ENCODE data around the gene PGPEP1. TPM values are rescaled to one million over a fixed set of nuclear protein-coding genes. Genes with fewer than 3 reads are reported as not detected.
"Not testable (repeated sequence)": the region's sequence is repeated elsewhere in the genome, so short reads cannot be mapped to it uniquely, and the experiment has no call there.

The PGPEP1 gene
- total RNA-seq, 6 experiments from 2014 or later, result 33.0 to 55.5 (median 40.7) TPM

DNA sequence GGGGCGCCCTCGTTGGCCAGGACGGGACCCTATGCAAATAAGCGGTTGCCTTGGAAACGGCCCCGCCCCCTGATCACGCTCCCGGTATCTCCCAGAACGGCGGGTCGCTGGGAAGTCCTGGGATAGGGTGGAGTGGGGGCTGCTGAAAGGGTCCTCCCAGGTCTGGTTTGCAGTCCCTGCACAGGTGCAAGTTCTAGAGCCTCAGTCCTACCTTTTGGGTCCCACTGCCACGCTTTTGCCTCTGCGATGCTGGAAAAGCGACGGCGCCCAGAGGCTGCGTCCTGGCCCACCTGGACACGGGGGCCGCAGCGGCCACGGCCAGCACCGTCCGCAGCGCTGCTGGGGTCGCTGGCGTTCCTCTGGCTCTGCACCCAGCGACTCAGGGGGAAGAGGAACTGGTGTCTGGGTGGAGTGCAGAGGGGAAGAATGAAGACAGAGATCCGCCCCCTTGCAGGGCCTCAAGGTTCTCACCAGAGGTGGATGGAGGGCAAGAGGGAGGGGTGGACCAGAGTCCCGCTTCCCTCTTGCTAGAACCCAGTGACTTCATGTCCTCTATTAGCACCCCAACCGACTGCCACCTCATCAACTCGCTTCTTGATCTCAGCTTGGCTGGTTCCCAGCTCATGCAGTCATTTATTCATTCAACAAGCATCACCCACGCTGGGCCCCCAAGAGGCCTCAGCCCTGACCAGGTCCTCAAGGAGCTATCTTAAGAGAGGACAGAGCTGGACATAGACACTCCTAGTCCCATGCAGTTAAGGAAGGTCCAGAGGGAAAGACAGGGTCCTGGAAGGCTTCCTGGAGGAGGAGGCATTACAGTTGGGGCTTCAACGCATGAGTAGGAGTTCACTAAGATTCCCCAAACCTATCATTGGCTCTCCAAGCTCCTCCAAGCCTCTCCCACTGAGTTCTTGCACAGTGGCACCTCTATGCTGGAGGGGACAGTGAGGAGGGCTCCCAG lies 57.1 kb downstream of the PGPEP1 start, which contains the start of gene LRRC25:
Gene LRRC25 (minus strand): TSS at position 381 of the 961 bp plus-strand sequence. CDS start 659 bp downstream, outside the sequence.
- Histone ChIP-seq H3K27me3 (no peaks in the 10 kb centered on the region), H3K4me1 (peaks cover 0 to 49% (median 9%) of the 10 kb centered on the region in 4 donors), H3K4me3 (peak within 1 kb of the TSS; percentile 10 to 38 (median 30)), H3K9me3 (no peaks in the 10 kb centered on the region), H3K36me3 (no peaks in the 10 kb centered on the region), H3K27ac (peak within 1 kb of the TSS; percentile 27 to 79 (median 45))
- intact Hi-C loops (cut with DNase I), result no loop called here
- peak; percentile 64 for TF ChIP-seq POLR2A (IDR thresholded peaks at IDR 0.05)
- TF ChIP-seq, protein P1, sequence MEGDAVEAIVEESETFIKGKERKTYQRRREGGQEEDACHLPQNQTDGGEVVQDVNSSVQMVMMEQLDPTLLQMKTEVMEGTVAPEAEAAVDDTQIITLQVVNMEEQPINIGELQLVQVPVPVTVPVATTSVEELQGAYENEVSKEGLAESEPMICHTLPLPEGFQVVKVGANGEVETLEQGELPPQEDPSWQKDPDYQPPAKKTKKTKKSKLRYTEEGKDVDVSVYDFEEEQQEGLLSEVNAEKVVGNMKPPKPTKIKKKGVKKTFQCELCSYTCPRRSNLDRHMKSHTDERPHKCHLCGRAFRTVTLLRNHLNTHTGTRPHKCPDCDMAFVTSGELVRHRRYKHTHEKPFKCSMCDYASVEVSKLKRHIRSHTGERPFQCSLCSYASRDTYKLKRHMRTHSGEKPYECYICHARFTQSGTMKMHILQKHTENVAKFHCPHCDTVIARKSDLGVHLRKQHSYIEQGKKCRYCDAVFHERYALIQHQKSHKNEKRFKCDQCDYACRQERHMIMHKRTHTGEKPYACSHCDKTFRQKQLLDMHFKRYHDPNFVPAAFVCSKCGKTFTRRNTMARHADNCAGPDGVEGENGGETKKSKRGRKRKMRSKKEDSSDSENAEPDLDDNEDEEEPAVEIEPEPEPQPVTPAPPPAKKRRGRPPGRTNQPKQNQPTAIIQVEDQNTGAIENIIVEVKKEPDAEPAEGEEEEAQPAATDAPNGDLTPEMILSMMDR (IDR thresholded peaks at IDR 0.05), result no peak
- WGBS (ENCODE audit: insufficient coverage, low coverage, low lambda C conversion rate, missing lambda C conversion rate), result 33% methylated on average over 10 of the region's 33 CpGs
- peak; percentile 55 to 74 (median 63) for DNase-seq
- ATAC-seq, result peak; percentile 24 to 44 (median 32)

DNA sequence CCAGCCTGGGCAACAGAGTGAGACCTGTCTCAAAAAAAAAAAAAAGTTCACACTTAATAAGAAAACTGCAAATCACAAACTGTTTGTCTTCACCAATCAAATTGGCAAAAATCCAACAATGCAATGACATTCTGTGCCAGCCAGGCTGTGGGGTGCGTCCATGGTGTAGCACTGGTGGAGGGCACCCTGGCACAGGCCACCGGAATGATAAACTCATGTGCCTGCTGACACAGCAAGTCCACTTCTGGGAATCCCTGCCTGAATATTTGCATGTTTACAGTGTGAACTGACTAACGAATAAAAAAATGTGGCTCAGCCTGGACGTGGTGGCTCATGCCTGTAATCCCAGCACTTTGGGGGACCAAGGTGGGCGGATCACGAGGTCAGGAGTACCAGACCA lies 58.6 kb downstream of the PGPEP1 start:
- ATAC-seq (peak; percentile 60 to 79 (median 74)), DNase-seq (peak; percentile 83 to 91 (median 90))
- Histone ChIP-seq H3K27me3 (no peaks in the 10 kb centered on the region), H3K4me3 (no peak overlapping the region), H3K9me3 (no peaks in the 10 kb centered on the region), H3K36me3 (no peaks in the 10 kb centered on the region), H3K27ac (peak overlapping the region; percentile 6 to 79 (median 59)), H3K4me1 (peaks cover 0 to 54% (median 13%) of the 10 kb centered on the region in 4 donors)
- intact Hi-C loops (cut with DNase I), result no loop called here
- TF ChIP-seq, protein P1 (IDR thresholded peaks at IDR 0.05), result no peak
- TF ChIP-seq POLR2A (IDR thresholded peaks at IDR 0.05), result no peak
- WGBS (ENCODE audit: insufficient coverage, low coverage, low lambda C conversion rate, missing lambda C conversion rate), result 16% methylated on average over 6 of the region's 6 CpGs

DNA sequence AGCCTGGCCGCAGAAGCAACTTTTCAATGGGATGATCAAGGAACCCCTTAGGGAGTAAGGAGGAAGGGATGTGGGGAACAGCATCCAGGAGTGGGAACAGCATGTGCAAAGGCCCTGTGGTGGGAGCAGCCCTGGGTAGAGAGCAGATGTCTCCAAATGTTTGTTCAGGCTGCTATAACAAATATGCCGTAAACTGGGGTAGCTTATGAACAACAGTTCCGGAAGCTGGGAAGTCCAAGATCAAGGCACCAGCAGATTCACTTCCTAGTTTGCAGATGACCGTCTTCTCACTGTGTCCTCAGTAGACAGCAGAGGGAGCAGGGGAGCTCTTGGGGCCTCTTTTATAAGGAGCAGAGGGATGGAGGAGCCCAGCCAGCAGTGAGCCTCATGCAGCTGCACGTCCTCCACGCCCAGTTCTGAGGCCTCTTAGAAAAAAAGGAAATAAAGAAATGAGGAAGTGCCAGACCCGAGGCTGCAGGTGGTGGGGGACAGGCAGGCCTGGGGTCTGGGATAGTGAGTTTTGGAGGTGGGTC lies 61.2 kb downstream of the PGPEP1 start:
- no peaks in the 10 kb centered on the region for H3K36me3 ChIP-seq
- peak in 2 of 3 donors; percentile 61 to 74 for DNase-seq
- intact Hi-C loops (cut with DNase I), result no loop called here
- peak overlapping the region in 2 of 3 donors; percentile 22 to 24 for H3K27ac ChIP-seq
- peaks cover 0 to 44% (median 9%) of the 10 kb centered on the region in 4 donors for H3K4me1 ChIP-seq
- 78% methylated on average over 4 of the region's 7 CpGs for WGBS (ENCODE audit: insufficient coverage, low coverage, low lambda C conversion rate, missing lambda C conversion rate)
- peak; percentile 50 to 65 (median 62) for ATAC-seq
- TF ChIP-seq POLR2A (IDR thresholded peaks at IDR 0.05), result no peak
- TF ChIP-seq, protein P1 (IDR thresholded peaks at IDR 0.05), result peak in 3 of 4 donors; percentile 28 to 42 (median 36)
- H3K9me3 ChIP-seq, result no peaks in the 10 kb centered on the region
- H3K4me3 ChIP-seq, result no peak overlapping the region
- H3K27me3 ChIP-seq, result no peaks in the 10 kb centered on the region

DNA sequence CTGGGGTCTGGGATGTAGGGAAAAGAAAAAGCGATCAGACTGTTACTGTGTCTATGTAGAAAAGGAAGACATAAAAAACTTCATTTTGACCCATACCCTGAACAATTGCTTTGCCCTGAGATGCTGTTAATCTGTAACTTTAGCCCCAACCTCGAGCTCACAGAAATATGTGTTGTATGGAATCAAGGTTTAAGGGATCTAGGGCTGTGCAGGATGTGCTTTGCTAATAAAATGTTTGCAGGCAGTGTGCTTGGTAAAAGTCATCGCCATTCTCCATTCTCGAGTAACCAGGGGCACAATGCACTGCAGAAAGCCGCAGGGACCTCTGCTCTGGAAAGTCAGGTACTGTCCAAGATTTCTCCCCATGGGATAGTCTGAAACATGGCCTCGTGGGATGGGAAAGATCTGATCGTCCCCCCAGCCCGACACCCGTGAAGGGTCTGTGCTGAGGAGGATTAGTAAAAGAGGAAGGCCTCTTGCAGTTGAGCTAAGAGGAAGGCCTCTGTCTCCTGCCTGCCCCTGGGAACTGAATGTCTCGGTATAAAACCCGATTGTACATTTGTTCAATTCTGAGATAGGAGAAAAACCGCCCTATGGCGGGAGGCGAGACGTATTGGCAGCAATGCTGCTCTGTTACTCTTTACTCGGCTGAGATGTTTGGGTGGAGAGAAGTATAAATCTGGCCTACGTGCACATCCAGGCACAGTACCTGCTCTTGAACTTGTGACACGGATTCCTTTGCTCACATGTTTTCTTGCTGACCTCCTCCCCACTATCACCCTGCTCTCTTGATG lies 62.3 kb downstream of the PGPEP1 start:
- intact Hi-C loops (cut with DNase I); ATAC-seq; H3K4me3 ChIP-seq; H3K27me3 ChIP-seq; H3K36me3 ChIP-seq; H3K9me3 ChIP-seq; DNase-seq: not testable (repeated sequence)
- peak overlapping the region in 1 of 3 donors; percentile 24 for H3K27ac ChIP-seq
- 49% methylated on average over 13 of the region's 18 CpGs for WGBS (ENCODE audit: insufficient coverage, low coverage, low lambda C conversion rate, missing lambda C conversion rate)
- peaks cover 0 to 34% (median 4%) of the 10 kb centered on the region in 4 donors for H3K4me1 ChIP-seq

DNA sequence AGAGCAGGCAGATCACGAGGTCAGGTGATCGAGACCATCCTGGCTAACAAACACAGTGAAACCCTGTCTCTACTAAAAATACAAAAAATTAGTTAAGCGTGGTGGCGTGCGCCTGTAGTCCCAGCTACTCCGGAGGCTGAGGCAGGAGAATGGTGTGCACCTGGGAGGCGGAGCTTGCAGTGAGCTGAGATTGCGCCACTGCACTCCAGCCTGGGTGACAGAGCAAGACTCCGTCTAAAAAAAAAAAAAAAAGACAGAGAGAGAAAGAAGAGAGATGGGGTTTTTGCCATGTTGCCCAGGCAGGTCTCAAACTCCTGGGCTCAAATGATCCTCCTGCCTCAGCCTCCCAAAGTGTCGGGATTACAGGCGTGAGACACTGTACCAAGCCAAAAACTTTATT lies 65.4 kb downstream of the PGPEP1 start:
- peaks cover 0 to 12% (median 4%) of the 10 kb centered on the region in 4 donors for H3K4me1 ChIP-seq
- intact Hi-C loops (cut with DNase I), result loop anchor here in 1 of 2 donors (5.0 kb wide), 1 partner anchor 63 kb away; the partner anchor contains the start of gene PGPEP1
- H3K9me3 ChIP-seq, DNase-seq, H3K27me3 ChIP-seq, H3K36me3 ChIP-seq, ATAC-seq, H3K4me3 ChIP-seq, H3K27ac ChIP-seq: not testable (repeated sequence)
- 69% methylated on average over 8 of the region's 11 CpGs for WGBS (ENCODE audit: insufficient coverage, low coverage, low lambda C conversion rate, missing lambda C conversion rate)

All from right lobe of liver (tissue), 6 donors.